K562 (cell line): ENCODE data around the gene TRIM27. TPM values are rescaled to one million over a fixed set of nuclear protein-coding genes. Genes with fewer than 3 reads are reported as not detected.

Experiments used
- ARID2 ChIP-seq: fragments of 450-650 bp; IDR thresholded peaks from 2 replicates; pipeline ENCODE4 v1.6.1; 2017; ENCODE audit warnings: antibody characterized with exemption, mild to moderate bottlenecking
- BRD4 ChIP-seq: fragments of 200-600 bp; sonication (generic); IDR thresholded peaks from 2 replicates; pipeline ENCODE4 v1.6.1; 2017; ENCODE audit warnings: inconsistent platforms
- CBX3 ChIP-seq, 2 experiments: IDR thresholded peaks; 1 replicate in 1 of 2; 2 replicates in 1 of 2; pipeline ENCODE4 v1.6.1; 2012; ENCODE audit warnings: inconsistent platforms in 2 of 2, low read length in 2 of 2, borderline replicate concordance in 1 of 2, control low read depth in 1 of 2
- EHMT2 ChIP-seq: fragments of 450-650 bp; IDR thresholded peaks from 2 replicates; pipeline ENCODE4 v1.6.1; 2018; ENCODE audit warnings: antibody characterized with exemption
- ERF ChIP-seq: fragments of 450-650 bp; formaldehyde crosslinking; IDR thresholded peaks from 2 replicates; pipeline ENCODE4 v1.4.0; 2020; ENCODE audit warnings: mild to moderate bottlenecking, mixed read lengths
- KHSRP ChIP-seq: fragments of 450-650 bp; IDR thresholded peaks from 2 replicates; pipeline ENCODE4 v1.6.1; 2017
- KLF16 ChIP-seq: IDR thresholded peaks from 2 replicates; pipeline ENCODE4 v1.6.1; 2016; ENCODE audit warnings: antibody characterized with exemption
- L3MBTL2 ChIP-seq: fragments of 450-650 bp; IDR thresholded peaks from 2 replicates; pipeline ENCODE4 v1.6.1; 2016; ENCODE audit warnings: mild to moderate bottlenecking, moderate library complexity
- NR4A1 ChIP-seq, 2 experiments: fragments of 250-450 bp in 1 of 2; fragments of 450-650 bp in 1 of 2; sonication (Bioruptor Pico) in 1 of 2; IDR thresholded peaks; 2 replicates each; pipeline versions ENCODE4 v1.4.0 to v1.6.1; 2016 to 2020; ENCODE audit warnings: mild to moderate bottlenecking in 2 of 2, missing compliant biosample characterization in 1 of 2, missing genetic modification characterization in 1 of 2, moderate library complexity in 1 of 2
- PHB2 ChIP-seq: fragments of 450-650 bp; IDR thresholded peaks from 2 replicates; pipeline ENCODE4 v1.6.1; 2017; ENCODE audit warnings: low read depth
- SP1 ChIP-seq: sonication (generic); formaldehyde crosslinking; IDR thresholded peaks from 2 replicates; pipeline ENCODE4 v1.8.1; 2022; ENCODE audit warnings: mild to moderate bottlenecking, missing genetic modification reagents
- XRCC3 ChIP-seq: fragments of 450-650 bp; IDR thresholded peaks from 2 replicates; pipeline ENCODE4 v1.6.1; 2017; ENCODE audit warnings: mild to moderate bottlenecking, moderate library complexity
- ZKSCAN1 ChIP-seq: fragments of 150-350 bp; IDR thresholded peaks from 2 replicates; pipeline ENCODE4 v1.6.1; 2016; ENCODE audit warnings: low read depth, low read length
- ZKSCAN3 ChIP-seq: fragments of 250-450 bp; sonication (Bioruptor Pico); IDR thresholded peaks from 2 replicates; pipeline ENCODE4 v1.4.0; 2020
- ZNF274 ChIP-seq: IDR thresholded peaks from 2 replicates; pipeline ENCODE4 v1.6.1; 2011; ENCODE audit warnings: low read depth, mild to moderate bottlenecking, low read length, moderate library complexity, borderline replicate concordance
- ZNF3 ChIP-seq: fragments of 250-450 bp; sonication (Bioruptor Pico); IDR thresholded peaks from 2 replicates; pipeline ENCODE4 v1.5.0; 2021; ENCODE audit warnings: mild to moderate bottlenecking, moderate library complexity
- ZSCAN29 ChIP-seq: fragments of 450-650 bp; IDR thresholded peaks from 2 replicates; pipeline ENCODE4 v1.6.1; 2017
- polyA plus RNA-seq, 8 experiments: library from polyadenylated mRNA; depleted of rRNA in 4 of 8; stranded (reverse) in 5 of 8; unstranded in 3 of 8; fragments of >200 nt; fragmentation: Nextera tagmentation in 2 of 8; fragmentation: Illumina TruSeq in 1 of 8; extraction: Ambion mirVana in 2 of 8; extraction: Trizol in 1 of 8; gene quantifications; 2 replicates each; pipeline versions ENCODE4 v1.2.1 to v1.2.3, GENCODE V29; 2011 to 2014; ENCODE audit warnings: inconsistent platforms in 1 of 8, missing spikeins in 1 of 8
- total RNA-seq, 7 experiments: library from RNA; depleted of rRNA in 6 of 7; stranded (reverse); fragments of >200 nt in 6 of 7; fragmentation: Illumina TruSeq in 2 of 7; extraction: Trizol in 2 of 7; gene quantifications; 2 replicates each; pipeline versions ENCODE4 v1.2.1 to v1.2.3, GENCODE V29; 2011 to 2021; ENCODE audit warnings: low replicate concordance in 1 of 7
- TF ChIP-seq, protein P1 (sequence below): fragments of 450-650 bp; IDR thresholded peaks from one replicate; pipeline ENCODE4 v1.6.1; 2018; ENCODE audit warnings: mild to moderate bottlenecking, moderate library complexity; ENCODE audit not compliant: partially characterized antibody
- TF ChIP-seq, protein P2 (sequence below): fragments of 450-650 bp; IDR thresholded peaks from 2 replicates; pipeline ENCODE4 v1.6.1; 2016; ENCODE audit warnings: mild to moderate bottlenecking
- TF ChIP-seq, protein P3 (sequence below): fragments of 450-650 bp; IDR thresholded peaks from 2 replicates; pipeline ENCODE4 v1.6.1; 2014; ENCODE audit warnings: low read depth, mild to moderate bottlenecking, moderate library complexity, borderline replicate concordance
- TF ChIP-seq, protein P4 (sequence below): fragments of 250-450 bp; sonication (Bioruptor Pico); IDR thresholded peaks from 2 replicates; pipeline ENCODE4 v1.9.0; 2021; ENCODE audit warnings: mild to moderate bottlenecking, inconsistent platforms

TRIM27 gene
- total and polyA plus RNA-seq, 9 of the 15 experiments (the other 6 are each of a cell fraction or from before 2014, with no cell fraction given) = 37.7 to 235 (median 122) TPM

DNA sequence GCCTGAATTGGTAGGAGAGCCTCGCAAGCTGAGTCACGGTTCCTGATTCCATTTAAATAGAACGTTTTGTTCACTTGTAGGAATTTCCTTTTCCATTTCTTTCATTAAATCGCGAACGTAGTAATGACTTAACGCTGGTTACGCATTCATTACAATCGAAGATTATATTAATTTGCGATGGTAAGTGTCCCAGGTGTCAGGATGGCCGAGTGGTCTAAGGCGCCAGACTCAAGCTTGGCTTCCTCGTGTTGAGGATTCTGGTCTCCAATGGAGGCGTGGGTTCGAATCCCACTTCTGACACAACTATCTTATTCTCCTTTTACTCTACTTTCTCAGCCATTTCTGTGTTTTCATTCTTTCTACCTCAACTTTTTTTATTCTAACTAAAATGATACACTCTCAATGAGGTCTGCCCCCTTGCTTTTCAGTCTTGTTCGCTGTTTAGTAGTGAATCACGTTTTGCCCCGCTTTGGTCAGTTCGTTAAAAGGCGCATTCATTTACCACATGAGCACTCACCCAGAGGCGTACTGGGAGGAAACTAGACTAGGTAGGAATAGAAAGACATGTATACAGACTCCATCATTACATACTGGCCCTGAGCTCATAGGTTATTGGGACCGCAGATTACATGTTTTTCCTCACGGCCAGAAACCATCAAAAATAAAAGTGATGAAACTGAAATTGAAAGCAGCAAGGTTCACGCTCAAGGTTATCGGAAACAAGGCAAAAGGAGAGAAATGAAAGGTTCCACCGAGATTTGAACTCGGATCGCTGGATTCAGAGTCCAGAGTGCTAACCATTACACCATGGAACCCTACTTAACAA, 17.3 kb upstream of the TRIM27 start (continued):
- TF ChIP-seq CBX3 (IDR thresholded peaks at IDR 0.05; ENCODE audit: borderline replicate concordance in 1 of 2, low read length in 2 of 2) (peak in 1 of 2 experiments; percentile 75; a peak in 2 of 3 replicates), SP1 (CRISPR knock-in tag) (peak; percentile 85), ZNF274 (peak; percentile 77; the same call in 1 of the 2 replicates), NR4A1 (CRISPR knock-in tag; IDR thresholded peaks at IDR 0.05) (no peak), NR4A1 (tag; IDR thresholded peaks at IDR 0.05) (peak; percentile 71), BRD4 (peak; percentile 98), EHMT2 (no peak), PHB2 (0 out of 2 replicates have a peak, but pooled peaks have one; percentile 26), ZKSCAN3 (CRISPR knock-in tag) (no peak), ERF (peak; percentile 55; the same call in 1 of the 2 replicates), KHSRP (0 out of 2 replicates have a peak, but pooled peaks have one; percentile 17), XRCC3 (no peak; the same call in 1 of the 2 replicates), ZSCAN29 (peak; percentile 73), ZKSCAN1 (peak; percentile 76), ZNF3 (CRISPR knock-in tag) (0 out of 2 replicates have a peak, but pooled peaks have one; percentile 11), ARID2 (0 out of 2 replicates have a peak, but pooled peaks have one; percentile 8), L3MBTL2 (peak; percentile 77), KLF16 (no peak)
- TF ChIP-seq, protein P1, sequence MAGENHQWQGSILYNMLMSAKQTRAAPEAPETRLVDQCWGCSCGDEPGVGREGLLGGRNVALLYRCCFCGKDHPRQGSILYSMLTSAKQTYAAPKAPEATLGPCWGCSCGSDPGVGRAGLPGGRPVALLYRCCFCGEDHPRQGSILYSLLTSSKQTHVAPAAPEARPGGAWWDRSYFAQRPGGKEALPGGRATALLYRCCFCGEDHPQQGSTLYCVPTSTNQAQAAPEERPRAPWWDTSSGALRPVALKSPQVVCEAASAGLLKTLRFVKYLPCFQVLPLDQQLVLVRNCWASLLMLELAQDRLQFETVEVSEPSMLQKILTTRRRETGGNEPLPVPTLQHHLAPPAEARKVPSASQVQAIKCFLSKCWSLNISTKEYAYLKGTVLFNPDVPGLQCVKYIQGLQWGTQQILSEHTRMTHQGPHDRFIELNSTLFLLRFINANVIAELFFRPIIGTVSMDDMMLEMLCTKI = no peak
- TF ChIP-seq, protein P2, sequence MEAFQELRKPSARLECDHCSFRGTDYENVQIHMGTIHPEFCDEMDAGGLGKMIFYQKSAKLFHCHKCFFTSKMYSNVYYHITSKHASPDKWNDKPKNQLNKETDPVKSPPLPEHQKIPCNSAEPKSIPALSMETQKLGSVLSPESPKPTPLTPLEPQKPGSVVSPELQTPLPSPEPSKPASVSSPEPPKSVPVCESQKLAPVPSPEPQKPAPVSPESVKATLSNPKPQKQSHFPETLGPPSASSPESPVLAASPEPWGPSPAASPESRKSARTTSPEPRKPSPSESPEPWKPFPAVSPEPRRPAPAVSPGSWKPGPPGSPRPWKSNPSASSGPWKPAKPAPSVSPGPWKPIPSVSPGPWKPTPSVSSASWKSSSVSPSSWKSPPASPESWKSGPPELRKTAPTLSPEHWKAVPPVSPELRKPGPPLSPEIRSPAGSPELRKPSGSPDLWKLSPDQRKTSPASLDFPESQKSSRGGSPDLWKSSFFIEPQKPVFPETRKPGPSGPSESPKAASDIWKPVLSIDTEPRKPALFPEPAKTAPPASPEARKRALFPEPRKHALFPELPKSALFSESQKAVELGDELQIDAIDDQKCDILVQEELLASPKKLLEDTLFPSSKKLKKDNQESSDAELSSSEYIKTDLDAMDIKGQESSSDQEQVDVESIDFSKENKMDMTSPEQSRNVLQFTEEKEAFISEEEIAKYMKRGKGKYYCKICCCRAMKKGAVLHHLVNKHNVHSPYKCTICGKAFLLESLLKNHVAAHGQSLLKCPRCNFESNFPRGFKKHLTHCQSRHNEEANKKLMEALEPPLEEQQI = peak; percentile 39; the same call in 1 of the 2 replicates
- TF ChIP-seq, protein P3, sequence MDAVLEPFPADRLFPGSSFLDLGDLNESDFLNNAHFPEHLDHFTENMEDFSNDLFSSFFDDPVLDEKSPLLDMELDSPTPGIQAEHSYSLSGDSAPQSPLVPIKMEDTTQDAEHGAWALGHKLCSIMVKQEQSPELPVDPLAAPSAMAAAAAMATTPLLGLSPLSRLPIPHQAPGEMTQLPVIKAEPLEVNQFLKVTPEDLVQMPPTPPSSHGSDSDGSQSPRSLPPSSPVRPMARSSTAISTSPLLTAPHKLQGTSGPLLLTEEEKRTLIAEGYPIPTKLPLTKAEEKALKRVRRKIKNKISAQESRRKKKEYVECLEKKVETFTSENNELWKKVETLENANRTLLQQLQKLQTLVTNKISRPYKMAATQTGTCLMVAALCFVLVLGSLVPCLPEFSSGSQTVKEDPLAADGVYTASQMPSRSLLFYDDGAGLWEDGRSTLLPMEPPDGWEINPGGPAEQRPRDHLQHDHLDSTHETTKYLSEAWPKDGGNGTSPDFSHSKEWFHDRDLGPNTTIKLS = peak; percentile 69; the same call in 1 of the 2 replicates
- TF ChIP-seq, protein P4, sequence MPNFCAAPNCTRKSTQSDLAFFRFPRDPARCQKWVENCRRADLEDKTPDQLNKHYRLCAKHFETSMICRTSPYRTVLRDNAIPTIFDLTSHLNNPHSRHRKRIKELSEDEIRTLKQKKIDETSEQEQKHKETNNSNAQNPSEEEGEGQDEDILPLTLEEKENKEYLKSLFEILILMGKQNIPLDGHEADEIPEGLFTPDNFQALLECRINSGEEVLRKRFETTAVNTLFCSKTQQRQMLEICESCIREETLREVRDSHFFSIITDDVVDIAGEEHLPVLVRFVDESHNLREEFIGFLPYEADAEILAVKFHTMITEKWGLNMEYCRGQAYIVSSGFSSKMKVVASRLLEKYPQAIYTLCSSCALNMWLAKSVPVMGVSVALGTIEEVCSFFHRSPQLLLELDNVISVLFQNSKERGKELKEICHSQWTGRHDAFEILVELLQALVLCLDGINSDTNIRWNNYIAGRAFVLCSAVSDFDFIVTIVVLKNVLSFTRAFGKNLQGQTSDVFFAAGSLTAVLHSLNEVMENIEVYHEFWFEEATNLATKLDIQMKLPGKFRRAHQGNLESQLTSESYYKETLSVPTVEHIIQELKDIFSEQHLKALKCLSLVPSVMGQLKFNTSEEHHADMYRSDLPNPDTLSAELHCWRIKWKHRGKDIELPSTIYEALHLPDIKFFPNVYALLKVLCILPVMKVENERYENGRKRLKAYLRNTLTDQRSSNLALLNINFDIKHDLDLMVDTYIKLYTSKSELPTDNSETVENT (CRISPR knock-in tag) = no peak
